ENCODE data around the gene ERGIC3. TPM values are rescaled to one million over a fixed set of nuclear protein-coding genes. Genes with fewer than 3 reads are reported as not detected.

Gene ERGIC3
- total and polyA plus RNA-seq, 10 of the 15 experiments (the other 5 are each of a cell fraction or from before 2014, with no cell fraction given), result 90.4 to 210 (median 139) TPM

GRCh38 chr20:35515949-35516645, 25.8 kb upstream of the ERGIC3 start:
- ChIA-PET POLR2A (no interaction called here), CTCF (interaction anchor here (1.6 kb wide), 1 partner anchor 53 kb away, joined by 4 read pairs; no protein-coding TSS in a partner anchor), SMC1A (ENCODE audit: uncharacterized antibody, unreplicated experiment) (interaction anchor here (1.9 kb wide), 1 partner anchor 13 kb away, joined by 4 read pairs; no protein-coding TSS in a partner anchor), RAD21 (ENCODE audit: unreplicated experiment) (no interaction called here)
- DNase-seq (ENCODE audit: low read depth, low spot score) (no peak), ATAC-seq (no peak), FAIRE-seq (no peak)
- Histone ChIP-seq H3K36me3 (ENCODE audit: control insufficient read depth in 2 of 2, insufficient read depth in 2 of 2, low read length in 1 of 2) (peaks cover 9 to 12% of the 10 kb centered on the region in 2 experiments), H3K4me2 (ENCODE audit: control insufficient read depth, insufficient read depth) (no peak overlapping the region), H3K27ac (ENCODE audit: control insufficient read depth, insufficient read depth) (no peak overlapping the region), H3K4me1 (ENCODE audit: control insufficient read depth, insufficient read depth, low read length) (no peaks in the 10 kb centered on the region), H3K9ac (ENCODE audit: control insufficient read depth, insufficient read depth, low read length) (no peak overlapping the region), H2AFZ (ENCODE audit: control insufficient read depth, low read depth, low read length) (no peak overlapping the region), H3K4me3 (no peak overlapping the region), H3K27me3 (replicated peaks in 1 of 2; ENCODE audit: control insufficient read depth in 2 of 2, insufficient read depth in 2 of 2, low read length in 1 of 2) (no peaks in the 10 kb centered on the region), H4K20me1 (ENCODE audit: control insufficient read depth, insufficient read depth) (no peaks in the 10 kb centered on the region), H3K79me2 (ENCODE audit: control insufficient read depth, insufficient read depth, low read length) (no peaks in the 10 kb centered on the region), H3K9me3 (replicated peaks; ENCODE audit: control insufficient read depth, insufficient read depth, low read length) (no peaks in the 10 kb centered on the region)
- 78% methylated on average over 3 of the region's 3 CpGs for WGBS (ENCODE audit: insufficient coverage, insufficient replicate concordance, low lambda C conversion rate, missing lambda C conversion rate)
- intact Hi-C loops (cut with micrococcal nuclease; ENCODE audit: unreplicated experiment), result no loop called here
- TF ChIP-seq PAX5 (IDR thresholded peaks at IDR 0.05; ENCODE audit: borderline replicate concordance, low read depth, low read length), result no peak
- no peak for TF ChIP-seq JUNB (IDR thresholded peaks at IDR 0.05)
- BruUV-seq (replicated peaks), result no TSS peak
- in situ Hi-C loops (cut with MboI), result no loop called here

GRCh38 chr20:35517125-35517524, 24.8 kb upstream of the ERGIC3 start:
- TF ChIP-seq CEBPB (IDR thresholded peaks at IDR 0.05; ENCODE audit: borderline replicate concordance in 1 of 2, low read depth in 2 of 2, low read length in 2 of 2) (no peak), RELB (IDR thresholded peaks at IDR 0.05; ENCODE audit: low read depth) (no peak), ATF2 (IDR thresholded peaks at IDR 0.05; ENCODE audit: low read length) (no peak), PAX8 (IDR thresholded peaks at IDR 0.05) (no peak), SREBF2 (IDR thresholded peaks at IDR 0.05; ENCODE audit: low read length) (no peak), KDM1A (IDR thresholded peaks at IDR 0.05; ENCODE audit: borderline replicate concordance) (no peak), IRF3 (IDR thresholded peaks at IDR 0.05) (no peak), POLR2AphosphoS2 (IDR thresholded peaks at IDR 0.05; ENCODE audit: low read depth, low read length) (no peak)
- Histone ChIP-seq H3K27ac (ENCODE audit: control insufficient read depth, insufficient read depth) (no peak overlapping the region), H3K9ac (ENCODE audit: control insufficient read depth, insufficient read depth, low read length) (no peak overlapping the region), H3K4me2 (ENCODE audit: control insufficient read depth, insufficient read depth) (no peak overlapping the region), H3K4me3 (no peak overlapping the region), H3K9me3 (replicated peaks; ENCODE audit: control insufficient read depth, insufficient read depth, low read length) (no peaks in the 10 kb centered on the region), H3K79me2 (ENCODE audit: control insufficient read depth, insufficient read depth, low read length) (no peaks in the 10 kb centered on the region), H3K27me3 (replicated peaks in 1 of 2; ENCODE audit: control insufficient read depth in 2 of 2, insufficient read depth in 2 of 2, low read length in 1 of 2) (no peaks in the 10 kb centered on the region), H4K20me1 (ENCODE audit: control insufficient read depth, insufficient read depth) (no peaks in the 10 kb centered on the region), H3K4me1 (ENCODE audit: control insufficient read depth, insufficient read depth, low read length) (no peaks in the 10 kb centered on the region), H3K36me3 (ENCODE audit: control insufficient read depth in 2 of 2, insufficient read depth in 2 of 2, low read length in 1 of 2) (peaks cover 3 to 9% of the 10 kb centered on the region in 2 experiments), H2AFZ (ENCODE audit: control insufficient read depth, low read depth, low read length) (no peak overlapping the region)
- ATAC-seq (no peak), DNase-seq (ENCODE audit: low read depth, low spot score) (no peak), FAIRE-seq (no peak)
- intact Hi-C loops (cut with micrococcal nuclease; ENCODE audit: unreplicated experiment), result no loop called here
- CTCF ChIA-PET, result interaction anchor here (0.7 to 1.6 kb wide), 2 partner anchors 54 to 476 kb away, joined by 4 read pairs; no protein-coding TSS in a partner anchor
- RAD21 ChIA-PET (ENCODE audit: unreplicated experiment), result no interaction called here
- POLR2A ChIA-PET, result interaction anchor here (0.7 kb wide), 1 partner anchor 31 kb away, joined by 3 read pairs; no protein-coding TSS in a partner anchor
- in situ Hi-C loops (cut with MboI), result no loop called here
- SMC1A ChIA-PET (ENCODE audit: uncharacterized antibody, unreplicated experiment), result no interaction called here
- WGBS (ENCODE audit: insufficient coverage, insufficient replicate concordance, low lambda C conversion rate, missing lambda C conversion rate), result 87% methylated on average over 1 of the region's 1 CpG
- no TSS peak for BruUV-seq (replicated peaks)

All from GM12878 (cell line).